GM12892 (cell line): Measurements from ENCODE around the gene MYOC.

Experiments
- POLR2A ChIP-seq: IDR thresholded peaks from 2 replicates; pipeline ENCODE4 v1.6.1; 2011; ENCODE audit warnings: low read depth, low read length, control low read depth
- POLR2AphosphoS5 ChIP-seq: IDR thresholded peaks from 2 replicates; pipeline ENCODE4 v1.6.1; 2011; ENCODE audit warnings: low read depth, low read length, control low read depth
- TAF1 ChIP-seq: IDR thresholded peaks from 2 replicates; pipeline ENCODE4 v1.6.1; 2011; ENCODE audit warnings: low read depth, mild to moderate bottlenecking, control low read depth, low read length, borderline replicate concordance

DNA sequence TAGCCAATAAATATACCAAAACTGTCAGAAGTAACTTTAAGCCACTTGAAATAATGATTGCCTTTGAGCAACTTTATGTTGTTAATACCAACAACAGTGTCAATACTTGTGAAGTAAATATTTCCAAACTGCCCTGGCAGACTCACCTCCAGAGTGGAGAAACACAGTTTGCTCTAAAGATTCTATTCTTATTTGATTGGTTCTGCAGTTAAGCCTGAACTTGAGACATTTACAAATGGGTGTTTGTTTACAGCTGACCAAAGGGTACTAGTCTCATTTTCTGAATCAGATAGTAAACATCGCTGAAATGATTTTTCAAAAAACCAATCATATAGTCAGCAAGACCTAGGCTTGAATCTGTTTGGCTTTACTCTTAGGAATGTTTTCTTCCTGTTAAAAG is 1.3 kb upstream of the MYOC start:
- TF ChIP-seq POLR2A (no peak), TAF1 (no peak), POLR2AphosphoS5 (no peak)
